HCT116 (cell line): ENCODE measurements around the gene HOXA1. TPM values are rescaled to one million over a fixed set of nuclear protein-coding genes. Genes with fewer than 3 reads are reported as not detected.

Source experiments
- ATAC-seq: fragments of 200-7000 bp; cut with Tn5 transposase; 2 replicates; pipeline ENCODE4 v1.9.1; 2020; ENCODE audit warnings: mild to moderate bottlenecking, moderate library complexity
- BruUV-seq: library from RNA; stranded (reverse); fragments of 400-500 nt; replicated peaks from 2 replicates; lab custom pipeline; 2021; lab: Mats Ljungman, UMichigan
- CTCF ChIA-PET: fragments of 300-600 bp; sonication (Branson Sonifier 250); formaldehyde crosslinking; loops from one replicate; lab custom pipeline; 2021; ENCODE audit warnings: antibody characterized with exemption; lab: Charles Lee
- POLR2A ChIA-PET: fragments of 300-600, 350-600 bp; sonication (Branson Sonifier 250); formaldehyde crosslinking; loops from one replicate; lab custom pipeline; 2021; ENCODE audit warnings: antibody characterized with exemption; lab: Charles Lee
- RAD21 ChIA-PET, 2 experiments: fragments of 300-600 bp; sonication (Branson Sonifier 250); formaldehyde crosslinking; loops; one replicate each; lab custom pipeline; 2023; ENCODE audit warnings: low total read pairs in 2 of 2; ENCODE audit not compliant: uncharacterized antibody in 2 of 2, unreplicated experiment in 2 of 2, low non-redundant PET in 1 of 2; lab: Charles Lee
- DNase-seq: peaks from one replicate; pipeline ENCODE4 v3.0.0-alpha.2; 2010; ENCODE audit warnings: low read depth, low spot score
- H2AFZ ChIP-seq: fragments of 200-600 bp; shearing (Covaris generic), sonication (generic); 2 replicates; pipeline ENCODE4 v1.6.1; 2017; ENCODE audit warnings: low read depth, mixed run types, mixed read lengths, antibody characterized with exemption, low read length; ENCODE audit not compliant: poor library complexity, severe bottlenecking
- H3K27ac ChIP-seq: 2 replicates; pipeline ENCODE4 v1.5.1; 2012; ENCODE audit warnings: low read depth, low read length
- H3K27me3 ChIP-seq: fragments of 200-600 bp; sonication (generic); 2 replicates; pipeline ENCODE4 v1.6.1; 2016; ENCODE audit warnings: mixed run types, low read length, mixed read lengths; ENCODE audit not compliant: insufficient read depth
- H3K36me3 ChIP-seq, 2 experiments: fragments of 200-500 bp in 1 of 2; fragments of 200-600 bp in 1 of 2; sonication (Bioruptor generic) in 1 of 2; sonication (generic) in 1 of 2; 2 replicates each; pipeline versions ENCODE4 v1.5.1 to v1.6.1; 2014 to 2016; ENCODE audit warnings: low read length in 2 of 2, inconsistent platforms in 1 of 2, mixed read lengths in 1 of 2, mixed run types in 1 of 2; ENCODE audit not compliant: insufficient read depth in 2 of 2, control insufficient read depth in 1 of 2
- H3K4me1 ChIP-seq, 2 experiments: fragments of 200-600 bp in 1 of 2; sonication (generic) in 1 of 2; 2 replicates each; pipeline versions ENCODE4 v1.5.1 to v1.6.1; 2012 to 2017; ENCODE audit warnings: low read length in 2 of 2, inconsistent platforms in 1 of 2, mild to moderate bottlenecking in 1 of 2, mixed read lengths in 1 of 2, mixed run types in 1 of 2, moderate library complexity in 1 of 2; ENCODE audit not compliant: insufficient read depth in 2 of 2, control insufficient read depth in 1 of 2
- H3K4me2 ChIP-seq: fragments of 200-600 bp; sonication (generic); 2 replicates; pipeline ENCODE4 v1.6.1; 2017; ENCODE audit warnings: mixed run types, low read length, mixed read lengths
- H3K4me3 ChIP-seq, 2 experiments: fragments of 200-600 bp in 1 of 2; sonication (generic) in 1 of 2; replicated peaks in 1 of 2; 2 replicates each; pipeline ENCODE4 v1.5.1; 2011 to 2016; ENCODE audit warnings: low read length in 2 of 2, control low read depth in 1 of 2, low read depth in 1 of 2, mild to moderate bottlenecking in 1 of 2, mixed read lengths in 1 of 2, mixed run types in 1 of 2
- H3K79me2 ChIP-seq: fragments of 200-600 bp; sonication (generic); 2 replicates; pipeline ENCODE4 v1.6.1; 2017; ENCODE audit warnings: mild to moderate bottlenecking, mixed run types, low read length, moderate library complexity, mixed read lengths; ENCODE audit not compliant: insufficient read depth
- H3K9ac ChIP-seq: fragments of 200-600 bp; sonication (generic); 2 replicates; pipeline ENCODE4 v1.6.1; 2016; ENCODE audit warnings: low read length, mixed read lengths
- H3K9me2 ChIP-seq: fragments of 200-600 bp; sonication (generic), shearing (Covaris generic); 2 replicates; pipeline ENCODE4 v1.6.1; 2017; ENCODE audit warnings: mixed run types, mild to moderate bottlenecking, moderate library complexity; ENCODE audit not compliant: insufficient read depth
- H3K9me3 ChIP-seq, 2 experiments: fragments of 200-500 bp in 1 of 2; fragments of 200-600 bp in 1 of 2; sonication (Bioruptor generic) in 1 of 2; sonication (generic) in 1 of 2; 2 replicates each; pipeline ENCODE4 v1.6.1; 2014 to 2017; ENCODE audit warnings: low read length in 2 of 2, mixed read lengths in 2 of 2, inconsistent platforms in 1 of 2, low read depth in 1 of 2, mild to moderate bottlenecking in 1 of 2, mixed run types in 1 of 2, moderate library complexity in 1 of 2; ENCODE audit not compliant: control insufficient read depth in 1 of 2, insufficient read depth in 1 of 2
- H4K20me1 ChIP-seq: fragments of 200-600 bp; sonication (generic), shearing (Covaris generic); 2 replicates; pipeline ENCODE4 v1.6.1; 2017; ENCODE audit warnings: mixed run types, mild to moderate bottlenecking, moderate library complexity; ENCODE audit not compliant: insufficient read depth
- CBX3 ChIP-seq: IDR thresholded peaks from 2 replicates; pipeline ENCODE4 v1.6.1; 2012; ENCODE audit warnings: low read depth
- CEBPB ChIP-seq: IDR thresholded peaks from 2 replicates; pipeline ENCODE4 v1.6.1; 2012; ENCODE audit warnings: low read depth
- EGR1 ChIP-seq: IDR thresholded peaks from 2 replicates; pipeline ENCODE4 v1.6.1; 2012; ENCODE audit warnings: low read depth
- EZH2 ChIP-seq: fragments of 200-600 bp; sonication (generic); IDR thresholded peaks from 2 replicates; pipeline ENCODE4 v1.6.1; 2017; ENCODE audit warnings: antibody characterized with exemption, mixed run types
- EZH2phosphoT487 ChIP-seq: fragments of 200-600 bp; IDR thresholded peaks from 2 replicates; pipeline ENCODE4 v1.6.1; 2018; ENCODE audit warnings: antibody characterized with exemption, borderline replicate concordance
- FOSL1 ChIP-seq: IDR thresholded peaks from 2 replicates; pipeline ENCODE4 v1.6.1; 2012; ENCODE audit warnings: low read depth
- JUND ChIP-seq: IDR thresholded peaks from 2 replicates; pipeline ENCODE4 v1.6.1; 2012
- POLR2A ChIP-seq: IDR thresholded peaks from 2 replicates; pipeline ENCODE4 v1.7.0; 2011; ENCODE audit warnings: borderline replicate concordance; ENCODE audit not compliant: insufficient read depth, insufficient read length; ENCODE audit errors: extremely low read depth
- POLR2AphosphoS5 ChIP-seq: IDR thresholded peaks from 2 replicates; pipeline ENCODE4 v1.6.1; 2011; ENCODE audit warnings: mild to moderate bottlenecking, low read depth, low read length, moderate library complexity
- RAD21 ChIP-seq: IDR thresholded peaks from 2 replicates; pipeline ENCODE4 v1.6.1; 2012; ENCODE audit warnings: low read depth, mild to moderate bottlenecking
- SIN3A ChIP-seq: IDR thresholded peaks from 2 replicates; pipeline ENCODE4 v1.6.1; 2012; ENCODE audit warnings: low read depth
- SP1 ChIP-seq: IDR thresholded peaks from 2 replicates; pipeline ENCODE4 v1.6.1; 2012; ENCODE audit warnings: low read depth
- SRF ChIP-seq: IDR thresholded peaks from 2 replicates; pipeline ENCODE4 v1.6.1; 2012; ENCODE audit warnings: low read depth
- TCF7L2 ChIP-seq: IDR thresholded peaks from 2 replicates; pipeline ENCODE4 v1.7.0; 2011; ENCODE audit warnings: borderline replicate concordance, inconsistent platforms; ENCODE audit not compliant: insufficient read depth, insufficient read length; ENCODE audit errors: extremely low read depth
- YY1 ChIP-seq: IDR thresholded peaks from 2 replicates; pipeline ENCODE4 v1.6.1; 2011; ENCODE audit warnings: low read length, low read depth, moderate library complexity, mild to moderate bottlenecking; ENCODE audit not compliant: insufficient replicate concordance; ENCODE audit errors: extremely low read depth
- ZNF274 ChIP-seq: fragments of 200-500 bp; sonication (Bioruptor generic); IDR thresholded peaks from 2 replicates; pipeline ENCODE4 v1.6.1; 2014; ENCODE audit warnings: mild to moderate bottlenecking, low read depth, low read length, inconsistent platforms
- intact Hi-C: fragments of 100-400 bp; cut with micrococcal nuclease; formaldehyde crosslinking; loops from 2 replicates; pipeline ENCODE4 v1.10.0; 2022
- total RNA-seq: library from RNA; stranded (reverse); gene quantifications from one replicate; pipeline ENCODE4 v1.2.1, GENCODE V29; 2021; ENCODE audit not compliant: unreplicated experiment
- TF ChIP-seq, protein P1 (sequence below): IDR thresholded peaks from 2 replicates; pipeline ENCODE4 v1.6.1; 2011; ENCODE audit warnings: mild to moderate bottlenecking, low read length, moderate library complexity; ENCODE audit not compliant: insufficient replicate concordance; ENCODE audit errors: extremely low read depth
- TF ChIP-seq, protein P2 (sequence below), 3 experiments: fragments of 200-600 bp in 1 of 3; sonication (generic) in 1 of 3; IDR thresholded peaks in 2 of 3; conservative IDR thresholded peaks in 1 of 3; 2 replicates each; pipeline ENCODE4 v1.5.1; 2012 to 2017; ENCODE audit warnings: low read depth in 2 of 3, low read length in 2 of 3, antibody characterized with exemption in 1 of 3, borderline replicate concordance in 1 of 3, control low read depth in 1 of 3, mild to moderate bottlenecking in 1 of 3, mixed read lengths in 1 of 3, mixed run types in 1 of 3, moderate library complexity in 1 of 3; ENCODE audit not compliant: insufficient read depth in 1 of 3

The HOXA1 gene
- total RNA-seq, 1 experiment from 2014 or later = 2.8 TPM

DNA sequence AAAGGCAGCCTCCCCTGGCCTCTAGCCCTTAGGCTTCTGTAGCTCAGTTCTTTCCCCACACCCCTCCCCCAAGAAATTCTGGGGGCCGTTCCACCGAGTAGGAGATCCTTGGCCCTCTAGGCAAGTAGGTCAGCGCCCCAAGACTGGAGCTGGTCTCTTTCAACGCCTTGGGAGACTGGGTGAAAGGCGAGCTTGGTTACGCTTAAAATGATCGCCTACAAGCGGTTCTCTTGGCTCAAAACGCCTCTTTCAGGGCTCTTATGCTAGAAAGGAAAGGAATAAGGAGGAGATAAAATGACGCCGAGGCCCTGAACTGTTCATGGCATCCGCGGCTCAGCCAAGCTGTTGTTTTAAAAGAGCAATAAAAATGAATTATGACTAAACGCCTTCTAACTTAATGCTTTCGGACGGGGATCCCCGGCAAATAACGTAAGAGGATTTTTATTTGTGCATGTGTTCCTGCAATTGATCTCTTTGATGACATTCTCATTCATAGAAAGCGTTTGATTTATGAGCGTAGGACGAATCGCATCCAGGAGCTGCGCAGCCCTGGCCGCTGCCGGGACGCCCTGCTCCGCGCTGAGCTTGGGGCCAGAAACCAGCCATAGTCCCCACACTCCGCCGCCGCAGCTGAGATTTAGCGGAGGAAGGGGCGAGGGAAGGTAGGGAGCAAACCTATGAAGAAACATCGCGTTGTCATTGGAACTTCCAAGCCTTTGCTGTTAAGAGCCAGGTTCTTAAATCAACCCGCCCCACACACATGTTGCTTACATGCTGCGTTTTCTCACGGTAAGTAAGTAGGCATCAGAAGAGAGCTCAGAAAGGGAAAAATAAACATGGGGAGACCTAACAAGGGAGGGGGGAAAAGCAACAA lies 3.0 kb upstream of the HOXA1 start:
- Histone ChIP-seq H3K9me3 (no peaks in the 10 kb centered on the region), H3K36me3 (no peaks in the 10 kb centered on the region), H3K4me1 (peaks cover 10 to 19% of the 10 kb centered on the region in 2 experiments; a peak in 3 of 4 replicates), H3K79me2 (peaks cover 25% of the 10 kb centered on the region), H3K9me2 (no peaks in the 10 kb centered on the region), H3K4me3 (no peak overlapping the region), H4K20me1 (no peaks in the 10 kb centered on the region), H3K4me2 (no peak overlapping the region), H3K27ac (no peak overlapping the region), H3K27me3 (no peaks in the 10 kb centered on the region), H2AFZ (no peak overlapping the region), H3K9ac (no peak overlapping the region)
- intact Hi-C loops = no loop called here
- no peak for ATAC-seq
- DNase-seq = no peak
- BruUV-seq = TSS peak; percentile 11
- ChIA-PET POLR2A (interaction anchor here (1.2 to 1.6 kb wide), 2 partner anchors 8 to 15 kb away, joined by 3 to 6 read pairs; no protein-coding TSS in a partner anchor), CTCF (no interaction called here), RAD21 (no interaction called here)
- TF ChIP-seq SP1 = no peak
- no peak for TF ChIP-seq JUND
- no peak for TF ChIP-seq FOSL1
- no peak for TF ChIP-seq EZH2phosphoT487
- no peak for TF ChIP-seq EGR1
- TF ChIP-seq RAD21 = no peak
- TF ChIP-seq, protein P1, sequence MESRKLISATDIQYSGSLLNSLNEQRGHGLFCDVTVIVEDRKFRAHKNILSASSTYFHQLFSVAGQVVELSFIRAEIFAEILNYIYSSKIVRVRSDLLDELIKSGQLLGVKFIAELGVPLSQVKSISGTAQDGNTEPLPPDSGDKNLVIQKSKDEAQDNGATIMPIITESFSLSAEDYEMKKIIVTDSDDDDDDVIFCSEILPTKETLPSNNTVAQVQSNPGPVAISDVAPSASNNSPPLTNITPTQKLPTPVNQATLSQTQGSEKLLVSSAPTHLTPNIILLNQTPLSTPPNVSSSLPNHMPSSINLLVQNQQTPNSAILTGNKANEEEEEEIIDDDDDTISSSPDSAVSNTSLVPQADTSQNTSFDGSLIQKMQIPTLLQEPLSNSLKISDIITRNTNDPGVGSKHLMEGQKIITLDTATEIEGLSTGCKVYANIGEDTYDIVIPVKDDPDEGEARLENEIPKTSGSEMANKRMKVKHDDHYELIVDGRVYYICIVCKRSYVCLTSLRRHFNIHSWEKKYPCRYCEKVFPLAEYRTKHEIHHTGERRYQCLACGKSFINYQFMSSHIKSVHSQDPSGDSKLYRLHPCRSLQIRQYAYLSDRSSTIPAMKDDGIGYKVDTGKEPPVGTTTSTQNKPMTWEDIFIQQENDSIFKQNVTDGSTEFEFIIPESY = no peak
- TF ChIP-seq TCF7L2 = no peak
- no peak for TF ChIP-seq EZH2
- TF ChIP-seq, protein P2, sequence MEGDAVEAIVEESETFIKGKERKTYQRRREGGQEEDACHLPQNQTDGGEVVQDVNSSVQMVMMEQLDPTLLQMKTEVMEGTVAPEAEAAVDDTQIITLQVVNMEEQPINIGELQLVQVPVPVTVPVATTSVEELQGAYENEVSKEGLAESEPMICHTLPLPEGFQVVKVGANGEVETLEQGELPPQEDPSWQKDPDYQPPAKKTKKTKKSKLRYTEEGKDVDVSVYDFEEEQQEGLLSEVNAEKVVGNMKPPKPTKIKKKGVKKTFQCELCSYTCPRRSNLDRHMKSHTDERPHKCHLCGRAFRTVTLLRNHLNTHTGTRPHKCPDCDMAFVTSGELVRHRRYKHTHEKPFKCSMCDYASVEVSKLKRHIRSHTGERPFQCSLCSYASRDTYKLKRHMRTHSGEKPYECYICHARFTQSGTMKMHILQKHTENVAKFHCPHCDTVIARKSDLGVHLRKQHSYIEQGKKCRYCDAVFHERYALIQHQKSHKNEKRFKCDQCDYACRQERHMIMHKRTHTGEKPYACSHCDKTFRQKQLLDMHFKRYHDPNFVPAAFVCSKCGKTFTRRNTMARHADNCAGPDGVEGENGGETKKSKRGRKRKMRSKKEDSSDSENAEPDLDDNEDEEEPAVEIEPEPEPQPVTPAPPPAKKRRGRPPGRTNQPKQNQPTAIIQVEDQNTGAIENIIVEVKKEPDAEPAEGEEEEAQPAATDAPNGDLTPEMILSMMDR (IDR thresholded peaks at IDR 0.05 in 2 of 3, conservative IDR thresholded peaks at IDR 0.05 in 1 of 3; ENCODE audit: borderline replicate concordance in 1 of 3, insufficient read depth in 1 of 3, low read depth in 2 of 3, low read length in 2 of 3) = no peak
- TF ChIP-seq ZNF274 = no peak
- TF ChIP-seq POLR2AphosphoS5 = no peak
- no peak for TF ChIP-seq YY1
- TF ChIP-seq POLR2A = no peak
- no peak for TF ChIP-seq CEBPB
- no peak for TF ChIP-seq CBX3
- no peak for TF ChIP-seq SRF
- no peak for TF ChIP-seq SIN3A
